IMR-90 (cell line): ENCODE data around the gene ITGB1BP1.

ENCODE experiments used
- BHLHE40 ChIP-seq: fragments of 150-350 bp; IDR thresholded peaks from 2 replicates; pipeline ENCODE4 v1.6.1; 2016; ENCODE audit warnings: mild to moderate bottlenecking, low read depth, low read length
- MAFK ChIP-seq: IDR thresholded peaks from 2 replicates; pipeline ENCODE4 v1.6.1; 2012; ENCODE audit warnings: low read depth, low read length, improper control_type of control experiment
- POLR2A ChIP-seq: IDR thresholded peaks from 2 replicates; pipeline ENCODE4 v1.6.1; 2012; ENCODE audit warnings: mild to moderate bottlenecking, low read depth, low read length
- RAD21 ChIP-seq: IDR thresholded peaks from 2 replicates; pipeline ENCODE4 v1.6.1; 2012; ENCODE audit warnings: low read length, improper control_type of control experiment
- RCOR1 ChIP-seq: IDR thresholded peaks from 2 replicates; pipeline ENCODE4 v1.6.1; 2012; ENCODE audit warnings: mild to moderate bottlenecking, low read length, improper control_type of control experiment; ENCODE audit not compliant: insufficient replicate concordance
- RFX5 ChIP-seq: IDR thresholded peaks from 2 replicates; pipeline ENCODE4 v1.8.0; 2012; ENCODE audit warnings: low read depth, mild to moderate bottlenecking, low read length, moderate library complexity
- USF2 ChIP-seq: fragments of 150-350 bp; IDR thresholded peaks from 2 replicates; pipeline ENCODE4 v1.6.1; 2017; ENCODE audit warnings: mild to moderate bottlenecking, antibody characterized with exemption, low read length, low read depth
- TF ChIP-seq, protein P1 (sequence below): conservative IDR thresholded peaks from 2 replicates; pipeline ENCODE4 v1.5.1; 2012; ENCODE audit warnings: mild to moderate bottlenecking, low read depth, low read length, improper control_type of control experiment

DNA sequence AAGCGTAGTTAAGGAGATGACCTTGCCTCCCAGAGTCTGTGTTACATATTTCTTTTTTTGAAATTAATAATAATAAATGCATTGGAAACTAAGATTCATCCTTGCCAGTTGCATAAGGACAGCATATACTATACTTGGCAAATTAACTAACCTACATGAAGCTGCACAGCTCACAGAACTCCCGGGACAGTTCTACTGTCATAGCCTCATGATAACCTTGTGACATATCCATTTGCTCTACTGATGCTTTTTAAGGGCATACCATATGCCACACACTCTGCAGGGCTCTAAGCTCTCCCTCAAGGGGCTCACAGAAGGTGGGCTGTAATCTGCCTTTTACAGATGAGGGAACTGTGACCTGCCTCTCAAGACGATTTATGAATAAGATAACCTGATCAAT, 3.8 kb downstream of the ITGB1BP1 start:
- TF ChIP-seq, protein P1, sequence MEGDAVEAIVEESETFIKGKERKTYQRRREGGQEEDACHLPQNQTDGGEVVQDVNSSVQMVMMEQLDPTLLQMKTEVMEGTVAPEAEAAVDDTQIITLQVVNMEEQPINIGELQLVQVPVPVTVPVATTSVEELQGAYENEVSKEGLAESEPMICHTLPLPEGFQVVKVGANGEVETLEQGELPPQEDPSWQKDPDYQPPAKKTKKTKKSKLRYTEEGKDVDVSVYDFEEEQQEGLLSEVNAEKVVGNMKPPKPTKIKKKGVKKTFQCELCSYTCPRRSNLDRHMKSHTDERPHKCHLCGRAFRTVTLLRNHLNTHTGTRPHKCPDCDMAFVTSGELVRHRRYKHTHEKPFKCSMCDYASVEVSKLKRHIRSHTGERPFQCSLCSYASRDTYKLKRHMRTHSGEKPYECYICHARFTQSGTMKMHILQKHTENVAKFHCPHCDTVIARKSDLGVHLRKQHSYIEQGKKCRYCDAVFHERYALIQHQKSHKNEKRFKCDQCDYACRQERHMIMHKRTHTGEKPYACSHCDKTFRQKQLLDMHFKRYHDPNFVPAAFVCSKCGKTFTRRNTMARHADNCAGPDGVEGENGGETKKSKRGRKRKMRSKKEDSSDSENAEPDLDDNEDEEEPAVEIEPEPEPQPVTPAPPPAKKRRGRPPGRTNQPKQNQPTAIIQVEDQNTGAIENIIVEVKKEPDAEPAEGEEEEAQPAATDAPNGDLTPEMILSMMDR = no peak
- TF ChIP-seq MAFK (no peak), USF2 (no peak), POLR2A (no peak), RFX5 (no peak), RAD21 (no peak), BHLHE40 (no peak), RCOR1 (no peak)
